Natural killer cell (primary cell): ENCODE results near the gene SCML1. TPM values are rescaled to one million over a fixed set of nuclear protein-coding genes. Genes with fewer than 3 reads are reported as not detected.

Source experiments
- ATAC-seq, 3 donors: fragments of 150-1000 bp in 2 of 3; fragments of 200-7000 bp in 1 of 3; cut with Tn5 transposase; 1 replicate in 1 of 3; 2 replicates in 2 of 3; pipeline ENCODE4 v1.10.0; 2021; ENCODE audit warnings: mild to moderate bottlenecking in 2 of 3, moderate library complexity in 2 of 3
- DNase-seq, 2 donors: peaks; one replicate each; pipeline versions ENCODE4 v3.0.0 to v3.0.0-alpha.2; 2013 to 2021; ENCODE audit warnings: mixed read lengths in 1 of 2
- H3K27ac ChIP-seq: one replicate; pipeline ENCODE4 v1.5.1; 2013; ENCODE audit warnings: mild to moderate bottlenecking, low read length
- H3K27me3 ChIP-seq: one replicate; pipeline ENCODE4 v1.6.1; 2013; ENCODE audit warnings: low read length; ENCODE audit not compliant: control insufficient read depth, insufficient read depth
- H3K36me3 ChIP-seq: one replicate; pipeline ENCODE4 v1.6.1; 2013; ENCODE audit warnings: low read length; ENCODE audit not compliant: control insufficient read depth, insufficient read depth
- H3K4me1 ChIP-seq: one replicate; pipeline ENCODE4 v1.6.1; 2013; ENCODE audit warnings: low read length; ENCODE audit not compliant: control insufficient read depth, insufficient read depth
- H3K4me3 ChIP-seq: one replicate; pipeline ENCODE4 v1.5.1; 2013; ENCODE audit warnings: low read length
- H3K9me3 ChIP-seq: one replicate; pipeline ENCODE4 v1.6.1; 2013; ENCODE audit warnings: low read length; ENCODE audit not compliant: control insufficient read depth, insufficient read depth
- H3K27ac Mint-ChIP-seq, 2 donors: one replicate each; pipeline ENCODE4 v1.8.0; 2022; ENCODE audit warnings: mild to moderate bottlenecking in 2 of 2, mixed read lengths in 2 of 2, moderate library complexity in 1 of 2
- H3K27me3 Mint-ChIP-seq, 2 donors: one replicate each; pipeline ENCODE4 v1.8.0; 2022; ENCODE audit warnings: low read depth in 2 of 2, mixed read lengths in 2 of 2
- H3K36me3 Mint-ChIP-seq: one replicate; pipeline ENCODE4 v1.8.0; 2022; ENCODE audit warnings: mixed read lengths
- H3K4me1 Mint-ChIP-seq, 2 donors: one replicate each; pipeline ENCODE4 v1.8.0; 2022; ENCODE audit warnings: mixed read lengths in 2 of 2
- H3K4me3 Mint-ChIP-seq: one replicate; pipeline ENCODE4 v1.8.0; 2022; ENCODE audit warnings: mild to moderate bottlenecking, moderate library complexity, mixed read lengths
- H3K9me3 Mint-ChIP-seq, 2 donors: one replicate each; pipeline ENCODE4 v1.8.0; 2022; ENCODE audit warnings: mixed read lengths in 2 of 2
- CTCF ChIP-seq: fragments of 200-600 bp; IDR thresholded peaks from one replicate; pipeline ENCODE4 v1.8.0; 2022; ENCODE audit warnings: antibody characterized with exemption
- WGBS: methylation state at CpG from one replicate; pipeline ENCODE4 v1.1.7; 2013; ENCODE audit warnings: missing lambda C conversion rate; ENCODE audit not compliant: insufficient coverage; 5-methylcytosine and 5-hydroxymethylcytosine counted together
- intact Hi-C: fragments of 100-400 bp; cut with micrococcal nuclease; formaldehyde crosslinking; loops from one replicate; pipeline ENCODE4 v1.14.2; 2022
- total RNA-seq, 4 donors: library from RNA; stranded (reverse); fragments of 120-200 nt in 1 of 4; gene quantifications; one replicate each; pipeline versions ENCODE4 v1.2.3 to v1.2.4, GENCODE V29; 2013 to 2022

SCML1 gene
- total RNA-seq, 3 donors from 2014 or later (not counting 1 experiment from before 2014, with no cell fraction given) = 4.5 to 6.9 (median 4.6) TPM

GRCh38 chrX:17705211-17705610 lies 32.1 kb upstream of the SCML1 start:
- Mint-ChIP-seq H3K27me3 (peaks cover 9 to 31% of the 10 kb centered on the region in 2 donors), H3K4me3 (no peak overlapping the region), H3K27ac (no peak overlapping the region), H3K4me1 (no peaks in the 10 kb centered on the region), H3K36me3 (no peaks in the 10 kb centered on the region), H3K9me3 (no peaks in the 10 kb centered on the region)
- 89% methylated on average over 2 of the region's 2 CpGs for WGBS
- H3K36me3 ChIP-seq = no peaks in the 10 kb centered on the region
- no peak for ATAC-seq
- H3K9me3 ChIP-seq = no peaks in the 10 kb centered on the region
- DNase-seq = no peak
- no peaks in the 10 kb centered on the region for H3K27me3 ChIP-seq
- no peak for TF ChIP-seq CTCF
- H3K27ac ChIP-seq = no peak overlapping the region
- no peaks in the 10 kb centered on the region for H3K4me1 ChIP-seq
- intact Hi-C loops = no loop called here
- H3K4me3 ChIP-seq = no peak overlapping the region

GRCh38 chrX:17706676-17707075 lies 30.6 kb upstream of the SCML1 start:
- Mint-ChIP-seq H3K9me3 (no peaks in the 10 kb centered on the region), H3K27me3 (peaks cover 8 to 24% of the 10 kb centered on the region in 2 donors), H3K4me1 (no peaks in the 10 kb centered on the region), H3K36me3 (no peaks in the 10 kb centered on the region), H3K27ac (no peak overlapping the region), H3K4me3 (no peak overlapping the region)
- TF ChIP-seq CTCF = no peak
- WGBS = 65% methylated on average over 4 of the region's 4 CpGs
- ATAC-seq (no peak), DNase-seq (no peak)
- no peaks in the 10 kb centered on the region for H3K9me3 ChIP-seq
- H3K4me1 ChIP-seq = no peaks in the 10 kb centered on the region
- H3K27me3 ChIP-seq = no peaks in the 10 kb centered on the region
- no peaks in the 10 kb centered on the region for H3K36me3 ChIP-seq
- no peak overlapping the region for H3K4me3 ChIP-seq
- intact Hi-C loops = no loop called here
- no peak overlapping the region for H3K27ac ChIP-seq

GRCh38 chrX:17707731-17708130 lies 29.6 kb upstream of the SCML1 start:
- no peak overlapping the region for H3K4me3 Mint-ChIP-seq
- DNase-seq = no peak
- no peak for ATAC-seq
- H3K36me3 Mint-ChIP-seq = no peaks in the 10 kb centered on the region
- Histone ChIP-seq H3K27me3 (no peaks in the 10 kb centered on the region), H3K27ac (no peak overlapping the region), H3K36me3 (no peaks in the 10 kb centered on the region), H3K4me1 (no peaks in the 10 kb centered on the region), H3K4me3 (no peak overlapping the region), H3K9me3 (no peaks in the 10 kb centered on the region)
- TF ChIP-seq CTCF = no peak
- no peaks in the 10 kb centered on the region for H3K4me1 Mint-ChIP-seq
- no peaks in the 10 kb centered on the region for H3K9me3 Mint-ChIP-seq
- intact Hi-C loops = no loop called here
- H3K27ac Mint-ChIP-seq = no peak overlapping the region
- peaks cover 6 to 20% of the 10 kb centered on the region in 2 donors for H3K27me3 Mint-ChIP-seq
- no CpG with 5 or more reads among the region's 3 CpGs for WGBS

- Histone ChIP-seq H3K9me3 (no peaks in the 10 kb centered on the region), H3K36me3 (no peaks in the 10 kb centered on the region), H3K4me3 (no peak overlapping the region), H3K4me1 (no peaks in the 10 kb centered on the region), H3K27me3 (no peaks in the 10 kb centered on the region), H3K27ac (no peak overlapping the region)
- no peaks in the 10 kb centered on the region for H3K9me3 Mint-ChIP-seq
- no peaks in the 10 kb centered on the region for H3K4me1 Mint-ChIP-seq
- no peak overlapping the region for H3K27ac Mint-ChIP-seq
- H3K27me3 Mint-ChIP-seq = peaks cover 6 to 28% of the 10 kb centered on the region in 2 donors
- intact Hi-C loops = no loop called here
- no peak for DNase-seq
- 67% methylated on average over 1 of the region's 1 CpG for WGBS
- no peak for ATAC-seq
- no peak for TF ChIP-seq CTCF
- H3K4me3 Mint-ChIP-seq = no peak overlapping the region
- no peaks in the 10 kb centered on the region for H3K36me3 Mint-ChIP-seq
Measured at GRCh38 chrX:17710871-17711301, 26.4 kb upstream of the SCML1 start.
